GM18519 (cell line): Measurements from ENCODE around the gene SOD2.
"Not testable (repeated sequence)": the region's sequence is repeated elsewhere in the genome, so short reads cannot be mapped to it uniquely, and the experiment has no call there.

Experiments
- ATAC-seq: cut with Tn5 transposase; IDR thresholded peaks from one replicate; pipeline ENCODE4 v1.9.1; 2021; ENCODE audit warnings: mild to moderate bottlenecking, moderate library complexity; ENCODE audit not compliant: unreplicated experiment, low FRiP score

SOD2 gene

DNA sequence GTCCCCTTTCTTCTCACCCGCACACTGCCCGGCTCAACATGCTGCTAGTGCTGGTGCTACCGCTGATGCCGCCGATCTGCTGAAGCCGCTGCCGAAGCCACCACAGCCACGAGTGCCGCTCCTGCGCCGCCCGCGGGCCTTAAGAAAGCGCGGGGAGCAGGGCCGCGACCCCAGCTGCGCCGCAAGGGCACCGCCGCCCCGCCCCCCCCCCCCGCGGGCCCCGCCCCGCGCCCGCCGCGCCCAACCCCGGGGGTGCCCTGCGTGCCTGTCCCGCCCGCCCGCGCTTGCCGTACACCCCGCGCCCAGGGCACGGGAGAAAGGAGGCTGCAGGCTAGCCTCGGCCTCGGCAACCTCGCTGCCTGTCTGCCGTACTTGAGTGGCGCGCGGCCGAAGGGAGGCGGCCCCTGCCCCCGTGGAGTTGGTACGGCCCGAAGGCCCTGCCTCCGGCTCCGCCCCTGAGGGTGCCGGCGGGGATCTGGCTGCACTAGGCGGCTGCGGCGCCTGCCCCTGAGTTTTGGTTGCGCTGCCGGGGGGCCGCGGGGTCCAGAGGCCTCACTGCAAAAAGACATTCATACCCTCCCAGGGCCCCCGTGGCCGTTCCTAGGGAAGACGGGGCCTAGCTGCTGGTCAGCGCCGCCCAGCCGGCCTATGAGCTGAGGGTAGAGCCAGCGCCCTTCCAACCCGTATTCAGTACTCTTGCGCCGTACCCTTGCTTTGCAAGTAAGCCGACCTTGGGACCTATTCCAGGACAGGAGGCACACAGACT, at the start of gene SOD2:
TSS of gene SOD2 (minus strand) at position 114 of the 766 bp plus-strand sequence. CDS start at position 40, 74 bp downstream.
- peak; percentile 69 for ATAC-seq

DNA sequence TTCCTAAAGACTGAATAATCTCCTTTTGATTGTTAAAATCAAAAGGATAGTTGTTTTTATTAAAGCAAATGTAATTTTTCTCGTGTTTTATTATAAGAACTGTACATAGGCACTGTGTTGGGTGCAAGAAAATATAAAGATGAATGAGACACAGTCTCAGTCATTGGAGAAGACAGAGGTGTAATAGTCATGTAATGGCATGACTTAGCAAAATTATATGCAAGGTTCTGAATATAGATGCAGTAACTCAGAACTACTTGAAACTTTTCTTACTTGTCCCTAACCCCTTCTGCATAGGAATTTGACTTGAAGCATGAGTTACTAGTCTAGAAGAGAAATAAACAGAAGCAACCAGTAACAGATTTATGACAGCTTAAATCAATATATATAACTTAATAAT, 49.1 kb upstream of the SOD2 start:
- no peak for ATAC-seq

DNA sequence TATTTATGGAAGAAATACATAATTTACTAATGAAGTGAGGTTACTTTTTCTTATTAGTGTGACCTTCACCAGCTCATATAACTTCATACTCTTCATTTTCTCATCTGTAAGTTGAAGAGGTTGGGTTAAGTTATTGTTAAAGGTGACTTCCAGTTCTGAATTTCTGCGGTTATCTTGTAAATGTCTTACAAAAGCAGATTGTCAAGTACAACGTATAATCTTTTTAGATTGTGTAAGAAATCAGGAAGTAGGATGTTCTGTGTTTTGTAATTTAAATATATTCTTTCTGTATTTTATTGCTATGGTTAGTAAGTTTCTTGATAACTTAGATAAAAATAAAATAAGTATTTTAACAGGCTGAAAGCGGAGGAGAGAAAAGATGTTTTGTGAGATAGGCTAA, 46.3 kb upstream of the SOD2 start:
- no peak for ATAC-seq

DNA sequence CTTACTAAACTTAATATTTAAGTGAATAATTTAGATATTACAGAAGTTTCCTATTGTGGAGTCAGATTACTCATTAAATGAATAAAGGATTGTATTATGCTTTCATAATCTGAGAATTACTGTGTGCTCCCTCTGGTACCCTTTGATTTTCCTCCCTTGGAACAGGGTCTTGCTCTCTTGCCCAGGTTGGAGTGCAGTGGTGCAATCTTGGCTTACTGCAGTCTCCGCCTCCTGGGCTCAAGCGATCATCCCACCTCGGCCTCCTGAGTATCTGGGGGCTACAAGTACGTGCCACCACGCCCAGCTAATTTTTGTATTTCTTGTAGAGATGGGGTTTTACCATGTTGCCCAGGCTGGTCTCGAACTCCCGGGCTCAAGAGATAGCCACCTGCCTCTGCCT, 43.9 kb upstream of the SOD2 start:
- no peak for ATAC-seq

DNA sequence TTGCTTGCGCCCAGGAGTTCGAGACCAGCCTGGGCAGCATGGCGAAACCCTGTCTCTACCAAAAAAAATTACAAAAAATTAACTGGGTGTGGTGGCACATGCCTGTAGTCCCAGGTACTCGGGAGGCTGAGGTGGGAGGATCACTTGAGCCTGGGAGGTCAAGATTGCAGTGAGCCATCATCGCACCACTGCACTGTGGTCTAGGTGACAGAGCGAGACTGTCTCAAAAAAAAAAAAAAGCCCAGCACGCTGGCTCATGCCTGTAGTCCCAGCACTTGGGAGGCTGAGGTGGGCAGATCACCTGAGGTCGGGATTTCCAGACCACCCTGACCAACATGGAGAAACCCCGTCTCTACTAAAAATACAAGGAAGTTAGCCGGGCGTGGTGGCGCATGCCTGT, 40.4 kb upstream of the SOD2 start:
- ATAC-seq, result not testable (repeated sequence)

DNA sequence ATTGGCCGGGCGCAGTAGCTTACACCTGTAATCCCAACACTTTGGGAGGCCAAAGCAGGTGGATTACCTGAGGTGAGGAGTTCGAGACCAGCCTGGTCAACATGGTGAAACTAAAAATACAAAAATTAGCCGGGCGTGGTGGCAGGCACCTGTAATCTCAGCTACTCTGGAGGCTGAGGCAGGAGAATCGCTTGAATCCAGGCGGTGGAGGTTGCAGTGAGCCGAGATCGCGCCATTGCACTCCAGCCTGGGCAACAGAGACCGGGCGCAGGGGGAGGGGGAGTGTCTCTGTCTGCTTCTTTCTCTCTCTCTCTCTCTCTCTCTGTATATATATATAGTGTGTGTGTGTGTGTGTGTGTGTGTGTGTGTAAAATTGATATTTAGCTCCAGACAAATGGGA, 39.5 kb upstream of the SOD2 start:
- ATAC-seq, result not testable (repeated sequence)

DNA sequence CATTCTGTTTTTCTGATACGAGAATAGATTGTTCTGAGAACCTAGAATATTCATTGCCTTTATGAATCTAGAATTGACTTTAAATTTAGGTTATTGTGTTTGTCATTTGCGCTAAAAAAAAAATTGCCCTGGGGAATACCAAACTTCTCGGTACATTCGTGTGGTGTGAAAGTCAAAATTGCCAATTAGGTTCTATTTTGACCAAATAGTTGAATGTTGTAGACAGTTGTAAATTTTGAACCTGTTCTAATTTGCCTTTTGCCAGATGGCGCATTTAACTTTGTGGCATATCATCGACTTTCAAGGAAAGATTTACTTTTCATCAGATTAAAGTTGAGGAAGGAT, 37.3 kb upstream of the SOD2 start:
- no peak for ATAC-seq

DNA sequence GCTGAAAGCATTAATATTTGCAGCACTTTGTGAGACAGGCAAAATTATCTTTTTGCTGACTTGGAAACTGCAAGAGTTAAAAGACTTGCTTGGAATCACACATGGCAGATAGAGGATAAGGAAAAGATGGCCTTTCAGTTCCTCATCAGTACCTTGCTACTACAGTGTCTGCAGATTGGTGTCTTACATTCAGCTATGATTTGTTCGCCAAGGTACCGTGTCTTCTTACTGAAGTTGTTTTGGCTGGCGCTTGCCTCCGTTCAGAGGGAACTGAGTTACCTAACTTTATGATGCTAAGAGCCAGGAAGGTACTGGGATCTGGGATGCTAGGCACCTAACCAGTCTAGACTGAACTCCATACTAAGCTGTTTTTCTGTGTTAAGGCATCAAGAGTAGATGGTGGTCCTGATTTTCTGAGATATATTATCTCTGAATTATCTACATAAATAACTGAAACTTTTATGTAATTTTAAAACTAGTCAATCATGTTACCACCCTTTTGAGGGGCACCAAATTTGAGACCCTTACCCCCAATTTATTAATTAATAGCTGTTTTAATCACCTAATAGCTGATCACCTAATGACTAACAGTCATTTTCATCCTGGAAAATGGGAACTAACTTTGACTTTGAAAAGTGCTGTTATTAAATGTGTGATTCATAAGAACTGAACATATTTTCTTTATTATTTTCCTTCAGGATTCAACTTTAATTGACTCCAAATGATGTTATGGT, 36.7 kb upstream of the SOD2 start:
- ATAC-seq, result no peak

DNA sequence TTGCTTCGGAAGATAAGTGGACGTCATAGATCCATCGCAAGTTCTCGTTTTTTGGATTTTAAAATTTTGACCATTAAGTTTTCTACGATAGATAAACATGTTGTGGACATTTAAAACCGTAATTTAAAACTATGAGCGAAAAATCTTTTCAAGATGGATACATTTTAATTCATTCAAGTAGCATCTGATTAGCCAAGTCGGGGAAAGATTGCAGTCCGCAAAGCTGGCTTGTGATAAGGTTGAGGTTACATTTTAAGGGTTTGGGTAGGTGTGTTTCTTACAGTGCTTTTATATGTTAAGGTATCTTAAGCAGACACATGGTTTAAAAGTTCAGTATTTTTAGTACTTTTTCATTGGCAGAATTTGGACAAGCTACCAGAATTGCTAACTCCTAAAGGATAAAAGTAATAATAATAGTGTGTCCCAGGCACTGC, 35.5 kb upstream of the SOD2 start:
- ATAC-seq, result no peak

DNA sequence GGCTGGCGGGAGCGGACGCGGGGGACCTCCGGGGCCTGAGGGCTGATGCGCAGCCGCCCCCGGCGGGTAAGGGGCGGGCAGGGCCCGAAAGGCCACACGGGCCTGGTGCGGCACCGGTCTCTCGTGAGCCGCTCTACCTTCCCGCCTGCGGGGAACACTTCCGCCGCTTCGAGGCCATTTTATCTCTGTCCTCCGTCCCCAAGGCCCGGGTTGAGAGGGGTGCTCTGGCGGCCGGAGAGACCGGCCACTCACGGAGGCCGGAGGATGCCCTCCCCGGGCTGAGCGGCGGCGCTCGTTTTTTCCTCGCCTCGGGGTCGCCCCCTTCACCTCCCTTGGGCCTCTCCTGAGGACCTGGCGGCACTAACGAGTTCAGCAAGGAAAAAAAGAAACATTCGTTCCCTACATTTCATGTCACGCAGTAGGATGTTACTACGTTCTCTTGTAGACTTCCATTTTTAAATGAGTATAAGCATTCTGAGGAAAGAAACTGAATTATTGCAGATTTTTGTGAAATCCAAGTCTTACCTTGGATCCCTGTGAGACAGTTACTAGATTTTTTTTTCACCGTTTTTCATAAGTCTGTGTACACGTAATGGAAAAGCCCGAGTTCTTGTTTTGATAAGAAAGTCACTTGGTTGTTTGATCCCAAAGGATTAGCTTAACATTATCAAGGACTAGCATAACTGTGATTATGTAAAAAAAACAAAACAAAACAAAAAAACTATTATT, 34.8 kb upstream of the SOD2 start:
- peak; percentile 23 for ATAC-seq

DNA sequence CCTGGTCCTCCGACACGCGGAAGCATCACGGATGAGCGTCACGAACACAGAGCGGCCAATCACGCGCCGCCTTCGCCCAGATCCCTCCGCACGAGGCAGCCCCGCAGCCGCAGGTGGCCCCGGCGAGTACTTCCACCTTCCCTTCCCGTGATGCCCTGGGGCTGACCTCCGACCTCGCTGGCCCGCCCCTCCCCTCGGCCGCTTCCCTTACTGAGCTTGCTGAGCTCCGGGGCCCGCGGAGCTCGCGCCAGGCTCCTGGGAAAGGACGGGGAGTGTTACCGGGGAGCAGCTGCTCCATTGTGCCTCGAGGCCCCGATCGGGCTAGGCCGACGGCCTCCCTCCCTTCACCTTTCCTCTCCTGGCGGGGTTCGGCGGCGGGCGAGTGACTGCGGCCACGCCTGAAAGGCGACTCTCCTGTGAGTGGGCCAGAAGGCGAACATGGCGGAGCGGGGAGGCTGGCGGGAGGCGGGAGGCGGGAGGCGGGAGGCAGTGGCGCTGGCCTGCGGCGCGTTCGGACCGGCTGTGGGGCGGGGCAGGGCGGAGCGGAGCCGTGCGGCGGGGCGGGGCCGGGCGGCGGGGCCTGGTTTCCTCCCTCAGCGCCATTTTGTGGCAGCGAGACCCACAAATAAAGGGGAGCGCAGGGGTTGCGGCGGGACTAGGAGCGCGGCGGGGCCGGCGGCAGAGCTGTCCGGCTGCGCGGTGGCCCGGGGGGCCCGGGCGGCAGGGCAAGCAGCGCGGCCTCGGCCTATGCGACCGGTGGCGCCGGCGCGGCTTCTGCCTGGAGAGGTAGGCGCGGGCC, 34.1 kb upstream of the SOD2 start, which contains the start of gene WTAP:
TSS of gene WTAP (plus strand) at position 589 of the 799 bp plus-strand sequence. CDS start 8,760 bp downstream, outside the sequence.
- peak; percentile 70 for ATAC-seq

DNA sequence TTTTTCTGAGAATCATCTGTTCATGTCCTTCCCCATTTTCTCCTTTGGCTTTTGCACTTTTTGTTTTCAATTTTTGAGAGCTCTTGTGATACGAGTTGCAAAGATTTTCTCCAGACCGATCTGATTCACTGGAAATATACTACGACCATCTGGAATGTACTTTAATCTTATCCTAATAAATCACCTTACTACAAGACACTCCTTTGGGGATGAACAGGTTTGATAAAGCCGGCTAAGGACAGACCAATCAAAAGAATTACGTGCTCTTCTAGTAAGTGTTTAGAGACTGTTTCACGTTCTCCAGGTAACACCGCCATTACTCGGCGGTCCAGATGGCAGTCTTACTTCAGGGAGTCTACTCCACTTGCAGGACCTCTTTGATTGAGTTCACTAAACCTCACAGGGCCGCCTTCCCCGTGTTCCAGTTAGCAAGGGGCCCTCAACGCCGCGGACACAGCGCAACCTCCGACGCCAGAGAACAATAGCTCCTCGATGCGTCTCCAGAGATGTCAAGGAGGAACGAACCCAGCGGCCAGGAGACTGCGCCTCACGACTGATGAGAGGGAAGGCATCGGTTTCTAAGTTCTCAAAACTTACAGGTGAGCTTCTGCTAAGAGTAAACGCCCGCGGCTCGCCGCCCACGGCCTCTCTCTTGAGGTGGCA, 33.3 kb upstream of the SOD2 start:
- ATAC-seq, result peak; percentile 6

DNA sequence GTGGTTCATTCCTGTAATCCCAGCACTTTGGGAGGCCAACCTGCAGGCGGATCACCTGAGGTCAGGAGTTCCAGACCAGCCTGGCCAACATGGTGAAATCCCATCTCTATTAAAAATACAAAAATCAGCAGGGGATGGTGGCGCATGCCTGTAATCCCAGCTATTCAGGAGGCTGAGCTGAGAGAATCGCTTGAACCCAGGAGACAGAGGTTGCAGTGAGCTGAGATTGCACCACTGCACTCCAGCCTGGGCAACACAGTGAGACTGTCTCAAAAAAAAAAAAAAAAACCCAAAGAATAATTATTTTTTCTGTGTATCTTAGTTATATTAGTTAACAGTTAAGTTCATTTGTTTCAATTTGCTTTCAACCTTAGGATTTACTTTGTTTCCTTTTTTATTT, 32.2 kb upstream of the SOD2 start:
- not testable (repeated sequence) for ATAC-seq

DNA sequence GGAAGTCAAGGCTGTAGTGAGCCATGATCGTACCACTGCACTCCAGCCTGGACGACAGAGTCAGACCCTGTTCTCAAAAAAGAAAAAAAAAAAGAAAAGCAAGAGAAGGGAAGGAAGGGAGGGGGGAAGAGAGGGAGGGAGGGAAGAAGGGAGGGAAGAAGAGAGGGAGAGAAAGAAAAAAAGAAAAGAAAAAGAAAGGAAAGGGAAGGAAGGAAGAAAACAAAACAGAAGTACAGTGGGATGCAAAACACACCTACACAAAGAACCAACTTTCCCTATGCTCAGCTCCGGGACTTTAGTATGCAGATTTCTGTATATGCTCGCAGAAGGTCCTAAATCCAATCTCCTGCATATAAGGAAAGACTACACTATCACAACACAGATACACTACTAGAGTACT, 31.7 kb upstream of the SOD2 start:
- ATAC-seq, result no peak

DNA sequence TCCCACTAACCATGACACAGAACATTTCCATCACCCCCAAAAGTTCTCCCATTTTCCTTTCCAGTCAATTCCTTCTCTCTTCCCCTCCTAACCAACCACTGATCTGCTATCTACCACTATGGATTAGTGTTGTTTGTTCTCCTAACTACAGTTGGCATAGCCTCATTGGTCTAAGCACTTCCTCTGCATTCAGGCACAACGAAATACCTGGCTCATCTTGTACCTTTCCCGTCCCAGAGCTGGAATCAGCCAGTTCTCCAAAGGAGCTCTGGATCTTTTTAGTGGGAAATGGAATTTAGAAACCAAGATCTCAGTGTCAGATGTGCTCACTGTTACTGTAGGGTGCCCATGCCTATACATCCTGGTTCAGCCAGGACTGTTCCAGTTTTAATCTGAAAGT, 30.2 kb upstream of the SOD2 start:
- no peak for ATAC-seq

DNA sequence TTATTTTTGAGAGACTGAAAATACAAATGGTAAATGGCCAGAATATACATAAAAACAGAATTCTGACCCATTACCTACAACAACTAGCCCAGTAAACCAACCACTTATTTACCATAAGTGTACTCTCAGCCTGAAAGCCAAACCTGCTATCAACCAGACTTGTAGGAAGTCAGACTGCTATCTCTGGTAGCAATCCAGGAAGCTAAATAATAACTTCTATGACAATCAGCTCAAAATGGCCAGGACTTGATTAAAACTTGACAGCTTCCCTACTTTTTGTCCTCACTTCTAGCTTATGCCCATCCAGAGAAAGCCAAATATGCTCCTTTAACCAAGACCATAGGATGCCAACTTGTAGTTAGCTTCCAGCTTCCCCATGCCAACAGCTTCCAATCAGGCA, 29.6 kb upstream of the SOD2 start:
- no peak for ATAC-seq

DNA sequence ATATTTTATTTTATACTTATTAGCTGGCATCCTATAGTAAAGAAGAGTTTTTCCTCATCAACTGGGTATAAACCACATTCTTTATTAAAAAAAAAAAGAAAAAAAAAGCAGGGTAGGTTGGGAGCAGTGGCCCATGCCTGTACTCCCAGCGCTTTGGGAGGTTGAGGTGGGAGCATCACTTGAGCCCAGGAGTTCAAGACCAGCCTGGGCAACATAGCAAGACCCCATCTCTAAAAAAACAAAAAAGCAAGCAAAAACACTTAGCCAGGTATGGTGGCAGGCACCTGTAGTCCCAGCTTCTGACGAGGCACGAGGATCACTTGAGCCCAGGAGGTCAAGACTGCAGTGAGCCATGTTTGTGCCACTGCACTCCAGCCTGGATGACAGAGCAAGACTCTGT, 28.9 kb upstream of the SOD2 start:
- not testable (repeated sequence) for ATAC-seq

DNA sequence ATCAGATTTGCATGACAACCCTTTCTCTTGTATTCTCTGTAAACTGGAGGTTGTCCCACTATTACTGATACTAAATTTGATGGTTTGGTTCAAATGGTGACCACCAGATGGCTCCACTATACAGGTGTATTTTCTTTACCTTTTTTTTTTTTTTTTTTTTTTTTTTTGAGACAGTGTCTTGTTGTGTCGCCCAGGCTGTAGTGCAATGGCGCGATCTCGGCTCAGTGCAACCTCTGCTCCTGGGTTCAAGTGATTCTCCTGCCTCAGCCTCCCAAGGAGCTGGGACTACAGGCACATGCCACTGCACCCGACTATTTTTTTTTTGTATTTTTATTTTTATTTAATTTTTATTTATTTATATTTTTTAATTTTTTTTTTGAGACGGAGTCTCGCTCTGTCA, 27.7 kb upstream of the SOD2 start:
- no peak for ATAC-seq

DNA sequence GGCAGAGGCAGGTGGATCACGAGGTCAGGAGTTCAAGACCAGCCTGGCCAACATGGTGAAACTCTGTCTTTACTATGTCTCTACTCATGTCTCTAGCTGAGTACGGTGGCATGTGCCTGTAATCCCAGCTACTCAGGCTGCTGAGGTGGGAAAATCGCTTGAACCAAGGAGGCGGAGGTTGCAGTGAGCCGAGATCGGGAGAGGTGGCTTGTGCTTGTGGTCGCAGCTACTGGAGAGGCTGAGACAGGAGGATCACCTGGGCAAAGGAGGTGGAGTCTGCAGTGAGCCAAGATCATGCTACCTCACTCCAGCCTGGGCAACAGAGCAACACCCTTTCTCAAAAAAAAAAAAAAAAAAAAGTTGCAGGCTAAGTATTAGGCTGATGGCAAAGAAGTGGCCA, 26.2 kb upstream of the SOD2 start:
- no peak for ATAC-seq

DNA sequence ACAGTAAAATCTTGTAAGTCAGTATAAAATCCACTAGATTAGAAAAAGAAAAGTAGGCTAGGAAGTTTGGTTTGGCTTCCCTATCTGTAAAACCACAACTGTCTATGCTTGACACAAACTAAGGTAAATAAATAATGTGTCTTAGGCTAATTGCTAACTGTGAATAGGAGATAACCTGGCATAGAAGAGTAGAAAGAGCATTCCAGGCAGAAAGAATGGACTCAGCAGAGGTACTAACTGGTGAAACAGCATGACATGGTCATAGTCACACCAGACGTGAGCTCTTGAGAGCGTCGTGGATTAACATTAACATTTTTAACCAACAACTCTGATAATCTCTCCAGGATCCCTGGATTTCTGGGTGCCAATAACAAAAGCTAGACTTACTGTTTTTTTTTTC, 25.6 kb upstream of the SOD2 start:
- no peak for ATAC-seq
